Panc1 (cell line): ENCODE data around the gene CPNE6.
A peak's percentile ranks its signal among the peaks of the same experiment; 100 is the strongest.

Experiments
- POLR2AphosphoS5 ChIP-seq: IDR thresholded peaks from 2 replicates; pipeline ENCODE4 v1.6.1; 2012; ENCODE audit warnings: mild to moderate bottlenecking, low read depth, low read length, moderate library complexity
- TCF7L2 ChIP-seq: IDR thresholded peaks from 2 replicates; pipeline ENCODE4 v1.6.1; 2011; ENCODE audit warnings: mild to moderate bottlenecking, low read depth, low read length, inconsistent platforms
- TF ChIP-seq, protein P1 (sequence below): fragments of 450-650 bp; IDR thresholded peaks from 2 replicates; pipeline ENCODE4 v1.5.1; 2017; ENCODE audit warnings: mild to moderate bottlenecking
- TF ChIP-seq, protein P2 (sequence below), 2 experiments: IDR thresholded peaks; 2 replicates each; pipeline ENCODE4 v1.6.1; 2011 to 2012; ENCODE audit warnings: low read depth in 2 of 2, control low read depth in 1 of 2, low read length in 1 of 2, mild to moderate bottlenecking in 1 of 2, moderate library complexity in 1 of 2; ENCODE audit not compliant: insufficient read depth in 1 of 2

DNA sequence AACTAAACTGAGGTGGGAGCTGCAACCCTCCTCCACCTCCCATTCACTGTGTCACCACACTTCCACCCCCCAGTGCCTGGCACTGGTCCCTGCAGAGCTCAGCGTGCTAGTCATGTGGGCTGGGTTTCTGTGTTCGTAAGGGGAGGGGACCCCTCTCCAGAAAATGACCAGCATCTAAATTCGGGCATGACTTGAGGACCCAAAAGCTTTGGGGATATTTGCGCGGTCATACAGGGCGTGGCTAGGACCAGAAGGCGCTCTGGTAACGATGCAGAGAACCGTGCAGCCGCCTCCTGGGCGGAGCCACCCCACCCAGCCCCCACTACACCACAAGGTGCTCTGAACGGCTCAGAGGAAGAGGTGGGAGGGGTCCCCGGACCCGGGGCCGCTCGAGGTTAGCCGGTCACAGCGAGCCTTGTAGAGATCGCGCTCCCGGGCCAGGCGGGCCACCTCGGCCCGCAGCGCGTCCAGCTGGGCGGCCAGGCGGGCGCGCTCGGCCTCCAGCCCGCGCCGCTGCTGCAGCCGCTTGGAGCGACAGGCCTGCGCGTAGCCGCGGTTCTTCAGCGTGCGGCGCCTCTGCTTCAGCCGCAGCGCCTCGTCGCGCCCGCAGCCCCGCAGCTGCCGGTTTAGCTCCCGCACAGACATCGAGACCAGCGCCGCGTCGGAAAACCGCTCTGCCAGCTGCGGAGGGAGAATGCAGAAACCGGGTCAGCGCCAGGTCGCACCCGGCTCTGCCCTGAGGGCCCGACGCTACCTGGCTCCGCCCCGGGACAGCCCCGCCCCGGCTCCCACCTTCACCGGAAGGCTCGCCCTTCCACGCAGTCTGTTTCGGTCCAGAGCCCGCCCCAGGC, 9.8 kb downstream of the CPNE6 start:
- no peak for TF ChIP-seq POLR2AphosphoS5
- TF ChIP-seq, protein P1, sequence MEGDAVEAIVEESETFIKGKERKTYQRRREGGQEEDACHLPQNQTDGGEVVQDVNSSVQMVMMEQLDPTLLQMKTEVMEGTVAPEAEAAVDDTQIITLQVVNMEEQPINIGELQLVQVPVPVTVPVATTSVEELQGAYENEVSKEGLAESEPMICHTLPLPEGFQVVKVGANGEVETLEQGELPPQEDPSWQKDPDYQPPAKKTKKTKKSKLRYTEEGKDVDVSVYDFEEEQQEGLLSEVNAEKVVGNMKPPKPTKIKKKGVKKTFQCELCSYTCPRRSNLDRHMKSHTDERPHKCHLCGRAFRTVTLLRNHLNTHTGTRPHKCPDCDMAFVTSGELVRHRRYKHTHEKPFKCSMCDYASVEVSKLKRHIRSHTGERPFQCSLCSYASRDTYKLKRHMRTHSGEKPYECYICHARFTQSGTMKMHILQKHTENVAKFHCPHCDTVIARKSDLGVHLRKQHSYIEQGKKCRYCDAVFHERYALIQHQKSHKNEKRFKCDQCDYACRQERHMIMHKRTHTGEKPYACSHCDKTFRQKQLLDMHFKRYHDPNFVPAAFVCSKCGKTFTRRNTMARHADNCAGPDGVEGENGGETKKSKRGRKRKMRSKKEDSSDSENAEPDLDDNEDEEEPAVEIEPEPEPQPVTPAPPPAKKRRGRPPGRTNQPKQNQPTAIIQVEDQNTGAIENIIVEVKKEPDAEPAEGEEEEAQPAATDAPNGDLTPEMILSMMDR, result no peak
- no peak for TF ChIP-seq TCF7L2
- TF ChIP-seq, protein P2, sequence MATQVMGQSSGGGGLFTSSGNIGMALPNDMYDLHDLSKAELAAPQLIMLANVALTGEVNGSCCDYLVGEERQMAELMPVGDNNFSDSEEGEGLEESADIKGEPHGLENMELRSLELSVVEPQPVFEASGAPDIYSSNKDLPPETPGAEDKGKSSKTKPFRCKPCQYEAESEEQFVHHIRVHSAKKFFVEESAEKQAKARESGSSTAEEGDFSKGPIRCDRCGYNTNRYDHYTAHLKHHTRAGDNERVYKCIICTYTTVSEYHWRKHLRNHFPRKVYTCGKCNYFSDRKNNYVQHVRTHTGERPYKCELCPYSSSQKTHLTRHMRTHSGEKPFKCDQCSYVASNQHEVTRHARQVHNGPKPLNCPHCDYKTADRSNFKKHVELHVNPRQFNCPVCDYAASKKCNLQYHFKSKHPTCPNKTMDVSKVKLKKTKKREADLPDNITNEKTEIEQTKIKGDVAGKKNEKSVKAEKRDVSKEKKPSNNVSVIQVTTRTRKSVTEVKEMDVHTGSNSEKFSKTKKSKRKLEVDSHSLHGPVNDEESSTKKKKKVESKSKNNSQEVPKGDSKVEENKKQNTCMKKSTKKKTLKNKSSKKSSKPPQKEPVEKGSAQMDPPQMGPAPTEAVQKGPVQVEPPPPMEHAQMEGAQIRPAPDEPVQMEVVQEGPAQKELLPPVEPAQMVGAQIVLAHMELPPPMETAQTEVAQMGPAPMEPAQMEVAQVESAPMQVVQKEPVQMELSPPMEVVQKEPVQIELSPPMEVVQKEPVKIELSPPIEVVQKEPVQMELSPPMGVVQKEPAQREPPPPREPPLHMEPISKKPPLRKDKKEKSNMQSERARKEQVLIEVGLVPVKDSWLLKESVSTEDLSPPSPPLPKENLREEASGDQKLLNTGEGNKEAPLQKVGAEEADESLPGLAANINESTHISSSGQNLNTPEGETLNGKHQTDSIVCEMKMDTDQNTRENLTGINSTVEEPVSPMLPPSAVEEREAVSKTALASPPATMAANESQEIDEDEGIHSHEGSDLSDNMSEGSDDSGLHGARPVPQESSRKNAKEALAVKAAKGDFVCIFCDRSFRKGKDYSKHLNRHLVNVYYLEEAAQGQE (IDR thresholded peaks at IDR 0.05; ENCODE audit: insufficient read depth in 1 of 2, low read depth in 2 of 2, low read length in 1 of 2), result 0 out of 4 replicates have a peak, but pooled peaks of 1 of the 2 experiments have one; percentile 25
